Type B pancreatic cell (in vitro differentiated cells): Measurements from ENCODE around the gene ARHGEF28. TPM values are rescaled to one million over a fixed set of nuclear protein-coding genes. Genes with fewer than 3 reads are reported as not detected.

Source experiments
- DNase-seq: peaks from one replicate; pipeline ENCODE4 v3.0.0; 2021; ENCODE audit warnings: mixed read lengths; ENCODE audit not compliant: unreplicated experiment; ENCODE audit errors: extremely low spot score
- H3K27ac Mint-ChIP-seq: 2 replicates; pipeline ENCODE4 v1.8.0; 2021; ENCODE audit warnings: mild to moderate bottlenecking, mixed read lengths
- H3K27me3 Mint-ChIP-seq: 2 replicates; pipeline ENCODE4 v1.8.0; 2021; ENCODE audit warnings: mixed read lengths
- H3K36me3 Mint-ChIP-seq: 2 replicates; pipeline ENCODE4 v1.8.0; 2021; ENCODE audit warnings: mixed read lengths
- H3K4me1 Mint-ChIP-seq: one replicate; pipeline ENCODE4 v1.8.0; 2021; ENCODE audit warnings: mixed read lengths; ENCODE audit not compliant: unreplicated experiment
- H3K4me3 Mint-ChIP-seq: 2 replicates; pipeline ENCODE4 v1.8.0; 2021; ENCODE audit warnings: mild to moderate bottlenecking, mixed read lengths
- H3K9me3 Mint-ChIP-seq: 2 replicates; pipeline ENCODE4 v1.8.0; 2021; ENCODE audit warnings: mixed read lengths
- total RNA-seq: library from RNA; stranded (reverse); gene quantifications from 2 replicates; pipeline ENCODE4 v1.2.1, GENCODE V29; 2021; ENCODE audit warnings: low replicate concordance
- TF ChIP-seq, protein P1 (sequence below): fragments of 200-600 bp; sonication (generic); conservative IDR thresholded peaks from 2 replicates; pipeline ENCODE4 v1.5.0; 2021; ENCODE audit warnings: antibody characterized with exemption, mild to moderate bottlenecking

The ARHGEF28 gene
- total RNA-seq, 1 donor from 2014 or later: 24.9 TPM

DNA sequence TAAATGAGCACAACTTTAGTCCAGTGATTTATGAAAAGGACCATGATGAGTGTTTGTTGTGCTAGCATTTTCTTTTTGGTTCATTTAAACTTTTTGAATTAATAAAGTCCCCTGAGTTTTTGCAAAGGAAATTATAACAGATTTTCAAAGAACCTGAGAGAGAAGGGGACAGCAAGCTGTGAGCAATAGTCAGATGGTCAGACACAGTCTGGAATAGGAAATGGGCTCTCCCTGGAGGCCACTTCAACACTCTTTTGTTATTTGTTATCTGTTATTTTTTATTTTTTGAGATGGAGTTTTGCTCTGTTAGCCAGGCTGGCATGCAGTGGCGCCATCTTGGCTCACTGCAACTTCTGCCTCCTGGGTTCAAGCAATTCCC, 171.1 kb downstream of the ARHGEF28 start:
- peak overlapping the region; percentile 49 for H3K27ac Mint-ChIP-seq
- H3K27me3 Mint-ChIP-seq: peaks cover 3% of the 10 kb centered on the region
- DNase-seq: no peak
- no peaks in the 10 kb centered on the region for H3K36me3 Mint-ChIP-seq
- H3K4me1 Mint-ChIP-seq: peaks cover 18% of the 10 kb centered on the region
- H3K9me3 Mint-ChIP-seq: no peaks in the 10 kb centered on the region
- no peak overlapping the region for H3K4me3 Mint-ChIP-seq
- TF ChIP-seq, protein P1, sequence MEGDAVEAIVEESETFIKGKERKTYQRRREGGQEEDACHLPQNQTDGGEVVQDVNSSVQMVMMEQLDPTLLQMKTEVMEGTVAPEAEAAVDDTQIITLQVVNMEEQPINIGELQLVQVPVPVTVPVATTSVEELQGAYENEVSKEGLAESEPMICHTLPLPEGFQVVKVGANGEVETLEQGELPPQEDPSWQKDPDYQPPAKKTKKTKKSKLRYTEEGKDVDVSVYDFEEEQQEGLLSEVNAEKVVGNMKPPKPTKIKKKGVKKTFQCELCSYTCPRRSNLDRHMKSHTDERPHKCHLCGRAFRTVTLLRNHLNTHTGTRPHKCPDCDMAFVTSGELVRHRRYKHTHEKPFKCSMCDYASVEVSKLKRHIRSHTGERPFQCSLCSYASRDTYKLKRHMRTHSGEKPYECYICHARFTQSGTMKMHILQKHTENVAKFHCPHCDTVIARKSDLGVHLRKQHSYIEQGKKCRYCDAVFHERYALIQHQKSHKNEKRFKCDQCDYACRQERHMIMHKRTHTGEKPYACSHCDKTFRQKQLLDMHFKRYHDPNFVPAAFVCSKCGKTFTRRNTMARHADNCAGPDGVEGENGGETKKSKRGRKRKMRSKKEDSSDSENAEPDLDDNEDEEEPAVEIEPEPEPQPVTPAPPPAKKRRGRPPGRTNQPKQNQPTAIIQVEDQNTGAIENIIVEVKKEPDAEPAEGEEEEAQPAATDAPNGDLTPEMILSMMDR: no peak

DNA sequence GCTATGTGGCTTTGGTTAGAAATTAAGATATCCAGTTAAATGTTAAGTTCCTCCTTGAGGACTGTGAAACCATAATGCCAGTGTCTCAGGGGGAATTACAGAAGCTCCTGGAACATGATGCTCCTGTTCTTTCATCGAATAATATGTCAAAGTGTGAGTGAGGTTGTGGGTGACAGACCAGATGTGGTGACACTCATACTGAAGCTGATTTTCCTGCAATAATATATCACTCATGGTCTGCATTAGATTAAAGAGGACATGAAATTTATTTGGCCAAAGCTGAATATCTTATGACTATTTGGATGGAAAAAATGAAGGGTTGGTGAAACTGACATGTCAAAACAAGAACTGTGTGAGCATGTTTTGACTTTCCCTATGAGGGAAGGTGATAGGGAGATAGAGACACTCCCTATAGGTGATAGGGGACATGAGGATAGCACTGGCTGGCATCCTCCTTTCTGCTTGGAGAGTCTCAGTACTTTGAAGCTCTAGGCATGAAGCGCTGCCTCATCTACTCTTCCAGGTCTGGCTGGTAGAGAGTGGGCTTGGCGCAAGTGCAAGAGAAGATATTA, 173.5 kb downstream of the ARHGEF28 start:
- Mint-ChIP-seq H3K36me3 (no peaks in the 10 kb centered on the region), H3K4me1 (peaks cover 11% of the 10 kb centered on the region), H3K9me3 (no peaks in the 10 kb centered on the region), H3K27ac (no peak overlapping the region), H3K27me3 (peaks cover 7% of the 10 kb centered on the region), H3K4me3 (no peak overlapping the region)
- DNase-seq: no peak
- TF ChIP-seq, protein P1: no peak

DNA sequence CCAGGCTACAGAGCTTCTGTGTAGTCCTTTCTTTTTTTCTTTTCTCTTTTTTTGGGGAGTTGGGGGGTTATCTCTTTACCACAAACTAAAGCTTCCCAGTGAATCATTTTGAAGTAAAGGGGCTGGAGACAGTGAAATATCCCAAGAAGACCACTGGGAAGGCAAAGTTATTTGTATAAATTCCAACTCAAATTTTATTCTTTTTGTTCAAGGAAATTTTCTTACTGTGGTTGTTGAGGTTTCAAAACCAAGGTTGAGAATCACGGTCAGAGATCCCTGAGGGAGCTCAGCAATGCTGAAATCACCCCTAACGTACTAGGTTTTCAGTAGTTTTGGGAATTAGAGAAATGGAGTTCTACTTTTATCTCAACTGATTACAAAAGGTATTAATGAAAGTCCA, 175.7 kb downstream of the ARHGEF28 start:
- Mint-ChIP-seq H3K9me3 (no peaks in the 10 kb centered on the region), H3K4me3 (no peak overlapping the region), H3K4me1 (peaks cover 3% of the 10 kb centered on the region), H3K27ac (no peak overlapping the region), H3K27me3 (peaks cover 7% of the 10 kb centered on the region), H3K36me3 (no peaks in the 10 kb centered on the region)
- DNase-seq: no peak
- TF ChIP-seq, protein P1: no peak

DNA sequence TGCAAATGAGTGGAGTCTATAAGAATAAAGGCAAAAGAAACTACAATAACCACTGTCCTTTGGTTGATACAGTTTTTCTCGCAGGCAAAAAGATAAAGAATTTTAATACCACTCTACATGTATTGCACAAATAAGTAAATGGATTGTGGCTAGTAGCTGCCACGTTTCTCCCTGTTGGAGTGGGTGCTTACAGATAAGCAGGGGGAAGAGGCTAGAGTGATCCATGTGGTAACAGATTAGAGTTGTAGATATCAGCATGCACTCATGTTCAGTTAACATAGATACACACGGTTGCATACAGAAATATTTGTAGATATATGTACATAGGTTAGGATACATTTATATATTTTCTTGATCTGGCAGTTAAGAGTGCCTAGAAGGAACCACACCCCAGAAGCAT, 179.5 kb downstream of the ARHGEF28 start:
- H3K27me3 Mint-ChIP-seq: peaks cover 7% of the 10 kb centered on the region
- TF ChIP-seq, protein P1: no peak

DNA sequence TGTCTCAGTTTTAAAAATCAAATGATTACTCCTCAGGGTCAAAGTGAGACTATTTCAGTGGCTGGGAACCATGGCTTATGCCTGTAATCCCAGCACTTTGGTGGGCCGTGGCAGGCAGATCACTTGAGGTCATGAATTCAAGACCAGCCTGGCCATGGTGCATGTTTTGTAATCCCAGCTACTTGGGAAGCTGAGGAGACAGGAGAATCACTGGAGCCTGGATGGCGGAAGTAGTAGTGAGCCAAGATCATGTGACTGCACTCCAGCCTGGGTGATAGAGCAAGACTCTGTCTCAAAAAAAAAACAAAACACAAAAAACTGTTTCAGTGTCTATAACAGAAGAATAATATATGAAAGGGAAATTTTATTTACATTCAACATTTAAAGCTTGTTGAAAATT, 182.9 kb downstream of the ARHGEF28 start:
- Mint-ChIP-seq H3K4me3 (no peak overlapping the region), H3K27me3 (no peaks in the 10 kb centered on the region), H3K4me1 (peaks cover 16% of the 10 kb centered on the region), H3K27ac (no peak overlapping the region), H3K9me3 (no peaks in the 10 kb centered on the region), H3K36me3 (peaks cover 6% of the 10 kb centered on the region)
- DNase-seq: no peak
- TF ChIP-seq, protein P1: no peak

More for the DNA sequence above, 179.5 kb downstream of the ARHGEF28 start:
- Mint-ChIP-seq H3K4me1 (no peaks in the 10 kb centered on the region), H3K9me3 (no peaks in the 10 kb centered on the region), H3K27ac (no peak overlapping the region), H3K4me3 (no peak overlapping the region), H3K36me3 (no peaks in the 10 kb centered on the region)
- no peak for DNase-seq

DNA sequence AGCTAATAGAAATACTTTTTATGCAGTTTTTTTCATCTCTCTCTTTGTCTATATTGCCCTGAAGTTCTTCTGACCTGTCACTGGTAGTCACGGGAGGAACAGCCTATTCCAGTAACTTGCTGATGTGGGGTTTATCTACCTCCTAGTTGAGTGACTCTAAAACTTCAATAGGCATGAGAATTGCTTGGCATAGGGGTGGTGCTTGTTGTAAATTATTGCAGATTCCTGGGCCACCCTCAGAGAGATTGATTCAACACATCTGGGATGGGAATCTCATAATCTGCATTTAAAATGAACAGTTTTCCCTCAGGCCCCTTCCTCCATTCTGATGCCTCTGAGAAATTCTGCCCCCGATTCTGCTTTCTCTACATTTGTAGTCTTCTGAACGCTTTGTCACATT, 184.4 kb downstream of the ARHGEF28 start:
- Mint-ChIP-seq H3K4me1 (peaks cover 22% of the 10 kb centered on the region), H3K4me3 (no peak overlapping the region), H3K27ac (no peak overlapping the region), H3K9me3 (no peaks in the 10 kb centered on the region), H3K36me3 (peaks cover 6% of the 10 kb centered on the region), H3K27me3 (no peaks in the 10 kb centered on the region)
- no peak for DNase-seq
- TF ChIP-seq, protein P1: no peak
